Adrenal gland (tissue), 12 donors: ENCODE measurements around the gene KCNIP3. TPM values are rescaled to one million over a fixed set of nuclear protein-coding genes. Genes with fewer than 3 reads are reported as not detected.

Source experiments
- DNase-seq, 7 donors: peaks; one replicate each; pipeline ENCODE4 v3.0.0-alpha.2; 2019 to 2020
- H3K27ac ChIP-seq, 5 donors: fragments of 200-600 bp; sonication (generic) in 4 of 5; 1 replicate in 3 of 5; 2 replicates in 2 of 5; pipeline versions ENCODE4 v1.5.1 to v1.8.0; 2016 to 2020; ENCODE audit warnings: mild to moderate bottlenecking in 1 of 5
- H3K27me3 ChIP-seq: fragments of 200-600 bp; 2 replicates; pipeline ENCODE4 v1.8.0; 2021
- H3K36me3 ChIP-seq, 2 donors: fragments of 200-600 bp; replicated peaks in 1 of 2; 1 replicate in 1 of 2; 2 replicates in 1 of 2; pipeline versions ENCODE4 v1.5.1 to v1.8.0; 2018 to 2022
- H3K4me1 ChIP-seq, 2 donors: fragments of 200-600 bp; replicated peaks in 1 of 2; 1 replicate in 1 of 2; 2 replicates in 1 of 2; pipeline versions ENCODE4 v1.5.1 to v1.8.0; 2018 to 2021
- H3K4me3 ChIP-seq, 4 donors: fragments of 200-600 bp; sonication (generic) in 3 of 4; one replicate each; pipeline ENCODE4 v1.5.1; 2016 to 2018
- H3K9me3 ChIP-seq, 3 donors: fragments of 200-600 bp; sonication (generic) in 1 of 3; replicated peaks in 1 of 3; 1 replicate in 2 of 3; 2 replicates in 1 of 3; pipeline versions ENCODE4 v1.5.1 to v1.8.0; 2016 to 2021
- POLR2A ChIP-seq, 2 donors: fragments of 450-650 bp; IDR thresholded peaks; one replicate each; pipeline ENCODE4 v1.6.1; 2017; ENCODE audit warnings: antibody characterized with exemption in 2 of 2, mild to moderate bottlenecking in 2 of 2, moderate library complexity in 1 of 2
- WGBS, 4 donors: extraction: QIAGEN DNeasy Blood & Tissue Kit in 2 of 4; methylation state at CpG; one replicate each; pipeline versions ENCODE4 v1.1.5 to v1.1.7; 2013 to 2017; 5-methylcytosine and 5-hydroxymethylcytosine counted together
- intact Hi-C, 2 donors: fragments of 100-400 bp; cut with DNase I; formaldehyde crosslinking; loops; one replicate each; pipeline versions ENCODE4 v1.14.1 to v1.15.0; 2022 to 2023
- polyA plus RNA-seq, 3 donors: library from polyadenylated mRNA; stranded (reverse); fragments of 200-250 nt in 2 of 3; fragments of 350-450 nt in 1 of 3; fragmentation: Illumina TruSeq in 1 of 3; extraction: RNeasy Lipid Tissue Mini Kit (QIAGEN cat#74804) in 1 of 3; gene quantifications; one replicate each; pipeline ENCODE4 v1.2.3, GENCODE V29; 2013 to 2014
- total RNA-seq, 9 donors: library from RNA; depleted of rRNA in 4 of 9; stranded (reverse); fragments of >200 nt in 4 of 9; fragments of 120-200 nt in 1 of 9; fragmentation: NEBNext Ultra II Directional in 1 of 9; extraction: Animal tissue kit (Norgen Biotek cat#: 25700) in 1 of 9; gene quantifications; one replicate each; pipeline versions ENCODE4 v1.1.0 to v1.2.4, GENCODE V29; 2013 to 2023
- TF ChIP-seq, protein P1 (sequence below), 6 experiments: fragments of 450-650 bp in 4 of 6; fragments of 200-600 bp in 2 of 6; sonication (generic) in 1 of 6; IDR thresholded peaks; 1 replicate in 5 of 6; 2 replicates in 1 of 6; pipeline versions ENCODE4 v1.5.1 to v1.8.0; 2016 to 2021; ENCODE audit warnings: antibody characterized with exemption in 6 of 6, mild to moderate bottlenecking in 2 of 6, moderate library complexity in 1 of 6
- donor health status: healthy with polysubstance abuse.
- donor health status: Bipolar disorder and iron deficiency.
- donor health status: DM: yes; HTN: yes; CAD: no.
- donor health status: DM: no; HTN: no; CAD: no.
- donor health status: DM: no; HTN: no; CAD: no.
- donor health status: DM: yes; HTN: yes; CAD: no.

Gene KCNIP3
- total and polyA plus RNA-seq, 12 donors = 0.54 to 6.3 (median 1.7) TPM

DNA sequence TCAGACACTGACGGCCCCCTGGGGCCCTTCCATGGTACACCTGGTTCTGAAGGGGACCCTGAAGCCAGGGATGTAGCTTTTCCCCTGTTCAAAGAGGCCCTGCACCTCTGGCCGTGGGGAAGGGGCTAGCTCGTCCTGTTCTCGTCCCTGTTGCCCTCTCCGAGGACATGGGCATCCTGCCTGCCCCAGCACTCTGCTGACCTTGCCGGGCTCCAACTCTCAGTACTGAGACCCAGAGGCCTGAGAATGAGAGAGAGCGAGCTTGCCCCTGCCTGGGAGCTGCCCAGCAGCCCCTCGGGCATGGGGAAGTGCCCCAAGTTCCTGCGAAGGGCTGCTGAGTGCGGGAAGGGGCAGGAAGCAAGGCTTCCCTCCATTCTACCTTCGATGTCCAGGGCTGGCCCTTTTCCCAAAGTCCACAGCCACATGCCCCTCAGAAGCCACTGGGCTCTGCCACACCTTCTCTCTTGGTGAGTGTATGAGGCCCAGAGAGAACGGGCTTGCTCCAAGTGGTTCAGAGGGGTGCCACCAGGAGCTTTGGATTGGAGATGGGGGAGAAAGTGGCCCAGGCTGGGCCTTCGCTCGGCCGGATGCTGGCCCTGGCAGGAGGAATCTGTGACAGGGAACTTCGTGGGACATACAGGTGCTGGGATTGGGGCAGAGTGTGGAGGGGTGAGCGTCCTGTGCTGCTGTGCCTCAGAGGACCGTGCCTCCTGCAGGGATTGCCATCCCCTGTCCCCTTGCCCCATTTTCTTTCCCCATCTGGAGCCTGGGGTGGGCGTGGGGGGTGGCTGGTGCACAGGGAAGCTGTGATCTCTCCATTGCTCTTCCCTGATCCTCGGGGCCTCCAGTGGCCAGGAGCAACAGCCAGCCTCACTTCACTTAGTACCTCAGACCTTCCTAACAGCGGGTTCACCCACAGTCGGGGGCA lies 50.8 kb downstream of the KCNIP3 start:
- 63 to 71% (median 70%) methylated on average over 20 to 22 of the region's 22 CpGs for WGBS, 4 donors
- Histone ChIP-seq H3K9me3 (no peaks in the 10 kb centered on the region), H3K4me3 (no peak overlapping the region), H3K27ac (no peak overlapping the region), H3K36me3 (no peaks in the 10 kb centered on the region), H3K4me1 (peaks cover 0 to 11% of the 10 kb centered on the region in 2 donors), H3K27me3 (no peaks in the 10 kb centered on the region)
- no peak for TF ChIP-seq POLR2A (IDR thresholded peaks at IDR 0.05)
- TF ChIP-seq, protein P1, sequence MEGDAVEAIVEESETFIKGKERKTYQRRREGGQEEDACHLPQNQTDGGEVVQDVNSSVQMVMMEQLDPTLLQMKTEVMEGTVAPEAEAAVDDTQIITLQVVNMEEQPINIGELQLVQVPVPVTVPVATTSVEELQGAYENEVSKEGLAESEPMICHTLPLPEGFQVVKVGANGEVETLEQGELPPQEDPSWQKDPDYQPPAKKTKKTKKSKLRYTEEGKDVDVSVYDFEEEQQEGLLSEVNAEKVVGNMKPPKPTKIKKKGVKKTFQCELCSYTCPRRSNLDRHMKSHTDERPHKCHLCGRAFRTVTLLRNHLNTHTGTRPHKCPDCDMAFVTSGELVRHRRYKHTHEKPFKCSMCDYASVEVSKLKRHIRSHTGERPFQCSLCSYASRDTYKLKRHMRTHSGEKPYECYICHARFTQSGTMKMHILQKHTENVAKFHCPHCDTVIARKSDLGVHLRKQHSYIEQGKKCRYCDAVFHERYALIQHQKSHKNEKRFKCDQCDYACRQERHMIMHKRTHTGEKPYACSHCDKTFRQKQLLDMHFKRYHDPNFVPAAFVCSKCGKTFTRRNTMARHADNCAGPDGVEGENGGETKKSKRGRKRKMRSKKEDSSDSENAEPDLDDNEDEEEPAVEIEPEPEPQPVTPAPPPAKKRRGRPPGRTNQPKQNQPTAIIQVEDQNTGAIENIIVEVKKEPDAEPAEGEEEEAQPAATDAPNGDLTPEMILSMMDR (IDR thresholded peaks at IDR 0.05) = no peak
- intact Hi-C loops = no loop called here
- peak in 2 of 7 donors; percentile 16 to 41 for DNase-seq

DNA sequence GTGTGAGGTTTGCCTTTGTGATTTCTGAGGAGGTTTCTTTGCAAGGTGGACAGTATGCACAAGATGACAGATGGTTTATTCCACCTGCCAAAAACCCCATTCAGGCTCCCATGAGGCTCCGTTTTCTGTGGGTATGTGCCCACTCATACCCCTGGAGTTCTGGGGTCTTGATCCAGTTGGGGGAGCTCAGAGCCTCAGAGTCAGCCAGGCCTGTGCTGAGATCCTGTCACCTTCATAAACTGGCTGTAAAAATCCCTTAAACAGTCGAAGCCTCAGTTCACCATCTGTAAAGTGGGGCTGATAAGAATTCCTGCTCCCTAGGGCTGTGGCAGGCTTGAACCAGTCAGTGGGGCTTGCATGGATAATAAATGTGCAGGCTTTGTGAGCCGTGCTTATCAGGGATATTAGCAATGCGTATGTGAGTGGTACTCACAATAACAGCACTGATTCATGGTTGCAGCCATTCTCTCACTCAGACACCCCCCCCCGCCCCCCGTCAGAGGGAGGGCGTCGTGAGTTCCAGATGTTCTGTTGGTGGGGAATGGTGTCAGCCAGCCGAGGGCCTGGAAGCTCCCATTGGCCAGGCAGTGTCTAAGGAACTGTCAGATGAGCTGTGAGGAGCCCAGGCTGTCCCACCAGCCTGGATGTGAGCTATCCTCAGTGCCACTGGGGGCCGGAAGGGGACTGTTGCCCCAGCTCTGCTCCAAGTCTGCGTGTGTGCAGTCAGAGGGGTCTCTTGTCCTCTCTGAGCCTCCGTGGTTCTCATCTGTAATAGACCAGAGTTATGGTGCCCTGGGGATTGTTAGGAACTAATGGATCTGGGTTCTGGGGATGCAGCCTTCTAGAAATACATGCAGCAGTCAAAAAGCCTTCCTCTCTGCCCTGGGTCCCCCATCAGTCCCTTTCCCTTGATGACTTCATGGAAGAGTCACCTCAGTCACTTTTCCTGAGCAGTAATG lies 51.7 kb downstream of the KCNIP3 start:
- peak in 2 of 7 donors; percentile 9 to 39 for DNase-seq
- H3K4me3 ChIP-seq = no peak overlapping the region
- intact Hi-C loops = no loop called here
- no peak overlapping the region for H3K27ac ChIP-seq
- H3K27me3 ChIP-seq = no peaks in the 10 kb centered on the region
- peaks cover 0 to 11% of the 10 kb centered on the region in 2 donors for H3K4me1 ChIP-seq
- H3K36me3 ChIP-seq = no peaks in the 10 kb centered on the region
- TF ChIP-seq, protein P1 (IDR thresholded peaks at IDR 0.05) = no peak
- TF ChIP-seq POLR2A (IDR thresholded peaks at IDR 0.05) = no peak
- WGBS, 4 donors = 37 to 48% (median 43%) methylated on average over 7 to 12 of the region's 12 CpGs
- H3K9me3 ChIP-seq = no peaks in the 10 kb centered on the region

DNA sequence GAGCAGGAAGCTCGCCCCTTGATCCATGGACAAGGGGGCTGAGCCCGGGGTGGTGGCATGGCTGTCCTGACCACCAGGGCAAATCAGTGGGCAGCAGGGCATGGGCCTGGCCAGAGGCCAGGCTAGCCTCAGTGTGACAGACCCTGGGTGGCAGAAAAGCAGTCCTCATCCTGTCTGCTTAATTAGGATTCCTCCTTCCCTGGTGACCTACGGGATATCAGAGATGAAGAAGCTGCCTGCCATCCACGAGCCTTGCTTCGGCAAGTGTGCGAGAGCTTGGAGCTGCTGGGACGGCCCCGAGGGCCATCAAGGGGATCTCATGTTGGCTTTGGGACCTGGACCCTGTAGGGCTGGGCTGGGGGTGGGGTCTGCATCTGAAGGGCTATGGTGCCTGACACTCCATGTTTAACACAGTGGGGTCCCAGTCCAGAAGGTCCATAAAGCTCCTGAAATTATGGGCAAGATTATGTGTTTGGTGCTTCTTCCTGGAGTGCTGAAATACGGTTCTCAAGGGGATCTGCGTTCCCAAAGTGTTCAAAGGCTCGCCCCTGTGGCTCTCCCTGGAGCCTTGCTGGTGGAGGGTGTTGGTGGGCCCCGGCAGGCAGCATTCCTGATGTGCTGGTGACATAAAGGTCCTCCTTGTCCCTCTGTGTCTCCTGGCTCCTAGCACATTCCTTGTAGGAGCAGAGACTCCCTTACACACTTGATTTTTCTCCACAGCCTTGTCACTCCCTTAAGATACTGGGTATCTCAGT lies 52.6 kb downstream of the KCNIP3 start:
- WGBS, 4 donors = 77 to 92% (median 84%) methylated on average over 2 to 12 of the region's 12 CpGs
- TF ChIP-seq, protein P1 (IDR thresholded peaks at IDR 0.05) = no peak
- no peak for TF ChIP-seq POLR2A (IDR thresholded peaks at IDR 0.05)
- no peaks in the 10 kb centered on the region for H3K9me3 ChIP-seq
- H3K27ac ChIP-seq = no peak overlapping the region
- intact Hi-C loops = no loop called here
- H3K36me3 ChIP-seq = no peaks in the 10 kb centered on the region
- DNase-seq = peak in 2 of 7 donors; percentile 8 to 30
- no peaks in the 10 kb centered on the region for H3K27me3 ChIP-seq
- H3K4me1 ChIP-seq = peaks cover 0 to 11% of the 10 kb centered on the region in 2 donors
- no peak overlapping the region for H3K4me3 ChIP-seq
